Measurements from ENCODE around the gene LYZ. TPM values are rescaled to one million over a fixed set of nuclear protein-coding genes. Genes with fewer than 3 reads are reported as not detected.

The LYZ gene
- total and polyA plus RNA-seq, 11 donors = 2.4 to 316 (median 13.8) TPM

GRCh38 chr12:69392179-69392928 lies 44.2 kb downstream of the LYZ start:
- H3K4me1 ChIP-seq = no peaks in the 10 kb centered on the region
- peaks cover 0 to 12% (median 0%) of the 10 kb centered on the region in 12 donors for H3K9me3 ChIP-seq
- H3K4me3 ChIP-seq = no peak overlapping the region
- H3K27me3 ChIP-seq = no peaks in the 10 kb centered on the region
- 95 to 100% (median 97%) methylated on average over 1 of the region's 1 CpG for WGBS, 4 donors
- no peak for DNase-seq
- no peak for TF ChIP-seq POLR2A (IDR thresholded peaks at IDR 0.05)
- peaks cover 0 to 30% (median 14%) of the 10 kb centered on the region in 9 donors for H3K36me3 ChIP-seq
- no peak for ATAC-seq
- intact Hi-C loops (cut with DNase I) = loop anchor here in 4 of 10 donors (5.0 to 10.0 kb wide), 4 partner anchors 172 to 242 kb away; no protein-coding TSS in a partner anchor
- no peak overlapping the region for H3K27ac ChIP-seq

GRCh38 chr12:69396041-69396440 lies 47.9 kb downstream of the LYZ start:
- Histone ChIP-seq H3K4me3 (no peak overlapping the region), H3K27ac (no peak overlapping the region), H3K27me3 (no peaks in the 10 kb centered on the region), H3K9me3 (peaks cover 0 to 12% (median 0%) of the 10 kb centered on the region in 12 donors), H3K4me1 (no peaks in the 10 kb centered on the region), H3K36me3 (peaks cover 0 to 17% (median 3%) of the 10 kb centered on the region in 9 donors)
- no peak for TF ChIP-seq CTCF (IDR thresholded peaks at IDR 0.05)
- TF ChIP-seq POLR2A (IDR thresholded peaks at IDR 0.05) = no peak
- ATAC-seq = no peak
- intact Hi-C loops (cut with DNase I) = loop anchor here in 3 of 10 donors (10.0 kb wide), 3 partner anchors 169 to 239 kb away; no protein-coding TSS in a partner anchor
- 90 to 97% (median 91%) methylated on average over 1 of the region's 1 CpG for WGBS, 4 donors
- no peak for DNase-seq

- peaks cover 0 to under 1% (median 0%) of the 10 kb centered on the region in 12 donors for H3K4me1 ChIP-seq
Measured at GRCh38 chr12:69396963-69397362, 48.8 kb downstream of the LYZ start.

GRCh38 chr12:69397978-69398377 lies 49.8 kb downstream of the LYZ start:
- peak in 1 of 4 donors; percentile 49 for ATAC-seq
- peaks cover 0 to 12% (median 0%) of the 10 kb centered on the region in 12 donors for H3K9me3 ChIP-seq
- intact Hi-C loops (cut with DNase I) = loop anchor here in 3 of 10 donors (10.0 kb wide), 3 partner anchors 167 to 237 kb away; no protein-coding TSS in a partner anchor
- H3K36me3 ChIP-seq = peaks cover 0 to 4% (median 0%) of the 10 kb centered on the region in 9 donors
- H3K27me3 ChIP-seq = no peaks in the 10 kb centered on the region
- H3K4me3 ChIP-seq = no peak overlapping the region
- WGBS, 4 donors = 76 to 91% (median 85%) methylated on average over 3 of the region's 3 CpGs
- no peak overlapping the region for H3K27ac ChIP-seq
- TF ChIP-seq CTCF (IDR thresholded peaks at IDR 0.05) (no peak), POLR2A (IDR thresholded peaks at IDR 0.05) (no peak)
- peaks cover 0 to 6% (median 0%) of the 10 kb centered on the region in 12 donors for H3K4me1 ChIP-seq
- DNase-seq = no peak

More at GRCh38 chr12:69396963-69397362, 48.8 kb downstream of the LYZ start:
- H3K36me3 ChIP-seq = peaks cover 0 to 8% (median 0%) of the 10 kb centered on the region in 9 donors
- no peak overlapping the region for H3K4me3 ChIP-seq
- WGBS, 4 donors = 96 to 99% (median 97%) methylated on average over 3 of the region's 3 CpGs
- ATAC-seq (no peak), DNase-seq (no peak)
- H3K27ac ChIP-seq = no peak overlapping the region
- intact Hi-C loops (cut with DNase I) = loop anchor here in 3 of 10 donors (10.0 kb wide), 3 partner anchors 168 to 238 kb away; no protein-coding TSS in a partner anchor
- H3K9me3 ChIP-seq = peaks cover 0 to 12% (median 0%) of the 10 kb centered on the region in 12 donors
- no peaks in the 10 kb centered on the region for H3K27me3 ChIP-seq
- TF ChIP-seq CTCF (IDR thresholded peaks at IDR 0.05) (no peak), POLR2A (IDR thresholded peaks at IDR 0.05) (no peak)

Data from heart left ventricle (tissue), 16 donors.